GM03348 (cell line): ENCODE results near the gene PI4KA.
"Not testable (repeated sequence)": the region's sequence is repeated elsewhere in the genome, so short reads cannot be mapped to it uniquely, and the experiment has no call there.

Experiments used
- DNase-seq: peaks from one replicate; pipeline ENCODE4 v3.0.0; 2012; ENCODE audit warnings: low spot score

PI4KA gene

DNA sequence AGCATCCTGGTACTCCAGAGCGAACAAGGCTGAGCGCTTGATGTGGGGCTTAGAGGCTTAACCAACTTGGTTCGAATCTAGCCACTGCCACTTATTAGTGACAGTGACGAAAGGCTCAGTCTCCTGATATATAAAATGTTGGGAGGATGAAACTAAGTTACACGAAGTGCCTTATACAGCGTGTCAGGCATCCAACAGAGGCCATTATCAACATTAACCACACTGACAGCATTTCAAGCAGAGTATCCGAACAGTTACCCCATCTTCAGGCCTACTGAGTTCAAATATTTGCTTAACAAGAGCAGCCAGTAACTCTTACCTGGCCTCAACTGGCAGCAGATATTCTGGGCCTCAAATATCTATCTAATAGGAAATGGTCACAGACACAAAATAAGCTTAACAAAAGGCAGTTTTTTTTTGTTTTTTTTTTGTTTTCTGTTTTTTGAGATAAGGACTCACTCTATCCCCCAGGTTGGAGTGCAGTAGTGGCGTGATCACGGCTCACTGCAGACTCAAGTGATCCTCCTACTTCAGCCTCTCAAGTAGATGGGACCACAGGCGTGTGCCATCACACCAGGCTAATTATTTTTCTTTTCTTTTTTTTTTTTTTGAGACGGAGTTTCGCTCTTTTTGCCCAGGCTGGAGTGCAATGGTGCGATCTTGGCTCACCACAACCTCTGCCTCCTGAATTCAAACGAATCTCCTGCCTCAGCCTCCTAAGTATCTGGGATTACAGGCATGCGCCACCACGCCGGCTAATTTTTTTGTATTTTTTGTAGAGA is 81.8 kb downstream of the PI4KA start:
- DNase-seq, result no peak

DNA sequence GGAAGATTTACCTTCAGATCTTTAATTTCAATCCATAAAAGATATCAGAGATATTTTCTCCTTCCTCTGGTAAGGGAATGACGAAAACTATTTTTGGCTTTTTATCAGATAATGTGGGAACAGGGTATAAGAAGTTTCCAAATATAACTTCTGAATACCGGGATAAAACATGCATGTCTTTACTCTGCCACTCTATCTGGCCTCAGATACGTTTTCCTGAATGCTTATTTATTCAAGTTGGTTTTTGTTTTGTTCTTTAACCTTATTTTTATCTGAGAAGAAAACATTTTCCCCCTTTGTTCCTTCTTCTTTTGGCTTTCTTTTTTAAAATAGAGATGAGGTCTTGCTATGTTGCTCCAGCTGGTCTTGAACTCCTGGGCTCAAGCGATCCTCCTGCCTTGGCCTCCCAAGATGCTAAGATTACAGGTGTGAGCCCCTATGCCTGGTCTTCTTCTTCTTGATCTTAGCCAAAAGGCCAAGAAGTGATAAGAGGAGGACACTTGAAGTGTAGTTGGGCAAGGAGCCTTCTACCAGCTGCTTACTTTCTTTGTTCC is 83.2 kb downstream of the PI4KA start:
- no peak for DNase-seq

DNA sequence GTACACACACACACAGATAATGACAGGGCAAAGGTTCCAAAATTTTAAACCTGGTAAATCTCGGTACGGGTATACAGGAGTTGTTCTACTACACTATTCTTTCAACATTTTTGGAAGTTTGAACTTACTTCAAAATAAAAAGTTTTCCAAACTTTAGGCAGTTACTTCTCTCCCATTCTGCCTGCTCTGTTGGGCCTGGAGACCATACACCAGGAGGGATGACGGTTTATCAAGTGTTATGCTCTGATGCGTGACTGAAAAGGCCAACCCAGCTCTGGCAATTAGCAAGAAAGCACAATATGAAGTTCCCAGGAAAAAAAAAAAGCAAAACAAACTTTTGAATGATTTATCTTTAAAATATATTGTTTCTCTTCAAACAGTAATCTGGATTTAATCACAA is 83.7 kb downstream of the PI4KA start:
- DNase-seq, result no peak

DNA sequence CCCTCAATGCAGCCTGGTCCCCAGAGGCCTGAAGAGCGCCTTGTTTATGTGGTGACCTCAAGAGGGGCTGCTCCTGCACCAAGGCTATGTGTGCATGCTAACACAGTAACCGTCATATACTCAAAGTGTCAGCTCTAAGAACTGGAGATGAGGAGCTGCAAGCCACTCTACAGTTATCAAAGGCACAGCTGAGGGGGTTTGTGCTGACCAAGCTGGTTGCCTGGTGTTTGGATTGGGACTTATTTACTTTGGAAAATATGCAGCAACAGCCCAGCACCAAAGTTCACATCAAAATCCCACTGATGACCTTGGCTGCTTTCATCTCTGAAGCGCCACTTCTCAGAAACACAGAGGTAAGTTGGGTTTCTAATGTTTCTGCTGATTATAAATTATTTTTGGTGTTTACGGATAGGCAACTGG is 84.8 kb downstream of the PI4KA start, which contains the start of gene SERPIND1:
TSS of gene SERPIND1 (plus strand) at position 321 of the 420 bp plus-strand sequence. CDS start 5,200 bp downstream, outside the sequence.
- DNase-seq, result no peak

DNA sequence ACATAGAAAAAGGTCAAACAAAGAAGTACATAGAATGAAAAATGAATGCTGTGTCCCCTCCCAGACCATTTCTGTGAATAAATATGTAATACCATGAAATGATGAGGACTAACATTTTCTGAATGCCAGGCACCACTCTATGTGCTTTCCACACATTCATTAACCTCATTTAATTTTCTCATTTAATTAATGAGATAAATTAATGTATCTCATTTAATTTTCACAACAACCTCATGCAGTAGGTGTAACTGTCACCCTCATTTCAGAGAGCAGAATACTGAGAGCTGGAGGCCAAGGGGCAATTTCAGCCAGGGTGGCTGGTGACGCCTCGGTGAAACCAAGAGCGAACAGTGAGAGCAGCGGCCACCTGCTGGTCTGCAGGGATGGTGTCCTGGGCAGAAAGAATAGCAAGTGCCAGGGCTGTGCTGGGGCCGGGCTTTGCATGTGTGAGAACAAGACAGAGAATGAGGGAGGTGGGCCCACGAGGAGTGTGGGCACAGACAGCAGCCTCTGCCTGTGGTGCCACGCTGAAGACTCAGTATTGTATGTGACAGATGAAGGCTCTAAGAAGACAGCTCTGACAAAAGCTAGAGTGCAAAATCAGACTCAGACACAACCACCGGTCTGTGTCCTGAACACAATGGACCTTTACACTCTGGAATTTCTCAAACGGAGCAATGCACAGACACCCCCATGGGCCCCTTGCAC is 86.5 kb downstream of the PI4KA start:
- no peak for DNase-seq

DNA sequence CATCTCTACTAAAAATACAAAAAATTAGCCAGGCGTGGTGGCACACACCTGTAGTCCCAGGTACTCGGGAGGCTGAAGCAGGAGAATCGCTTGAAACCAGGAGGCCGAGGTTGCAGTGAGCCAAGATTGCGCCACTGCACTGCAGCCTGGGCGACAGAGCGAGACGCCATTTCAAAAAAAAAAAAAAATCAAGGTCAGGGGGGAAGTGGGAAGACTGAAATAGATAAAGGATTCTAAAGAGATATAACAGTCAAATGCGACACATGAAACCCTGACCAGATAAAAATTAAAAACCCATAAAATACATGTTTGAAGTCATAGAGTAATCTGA is 89.2 kb downstream of the PI4KA start:
- DNase-seq, result not testable (repeated sequence)

DNA sequence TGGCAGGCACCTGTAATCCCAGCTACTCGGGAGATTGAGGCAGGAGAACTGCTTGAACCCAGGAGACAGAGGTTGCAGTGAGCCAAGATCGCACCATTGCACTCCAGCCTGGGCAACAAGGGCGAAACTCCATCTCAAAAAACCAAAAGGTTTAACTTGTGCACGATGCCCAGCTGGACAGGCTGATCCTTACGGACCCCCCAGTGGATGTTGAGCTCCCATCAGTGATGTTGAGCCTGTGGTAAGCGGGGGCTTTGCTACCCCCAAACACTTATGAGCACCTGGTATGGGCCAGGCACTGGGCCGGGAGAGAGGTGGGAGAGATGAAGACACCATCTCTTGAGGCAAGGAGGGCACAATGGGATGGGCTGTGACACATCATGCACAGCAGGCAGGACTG is 92.1 kb downstream of the PI4KA start:
- DNase-seq, result no peak

DNA sequence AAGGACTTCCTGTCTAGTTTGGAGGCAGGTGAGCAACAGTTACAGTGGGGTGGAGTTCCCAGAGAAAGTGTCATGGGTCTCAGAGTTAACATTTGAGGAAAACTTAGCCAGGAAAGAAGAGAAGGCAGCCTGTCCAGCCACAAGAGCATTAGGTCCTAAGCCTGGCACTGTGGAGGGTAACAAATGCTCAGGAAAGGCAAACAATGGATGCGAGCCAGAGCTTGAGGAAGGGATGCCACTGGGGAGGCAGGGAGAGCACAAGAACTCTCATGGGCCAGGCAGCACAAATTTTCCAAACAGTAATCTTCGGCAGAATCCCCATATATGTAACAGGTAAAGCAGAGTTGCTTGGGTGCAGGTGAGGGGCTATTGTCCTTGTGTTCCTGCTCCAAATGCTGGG is 92.7 kb downstream of the PI4KA start:
- no peak for DNase-seq

DNA sequence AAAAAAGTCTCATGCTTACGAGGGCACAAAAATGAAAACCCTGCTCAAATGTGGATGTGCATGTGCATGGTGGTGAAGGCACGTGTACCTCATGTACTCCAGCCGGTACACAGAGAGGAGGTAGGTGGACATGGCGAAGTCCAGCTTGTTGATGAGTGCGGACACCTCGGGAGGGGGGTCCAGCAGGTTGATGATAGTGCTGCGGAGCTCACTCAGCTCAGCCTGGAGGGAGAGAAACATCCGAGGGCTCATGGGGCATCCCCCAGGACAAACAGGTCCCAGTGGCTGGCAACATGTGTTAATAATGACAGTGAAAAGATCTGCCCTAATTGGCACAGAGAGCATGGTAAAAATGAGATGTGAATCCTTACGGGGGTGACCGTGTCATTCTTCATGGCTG is 93.9 kb downstream of the PI4KA start:
- DNase-seq, result no peak

DNA sequence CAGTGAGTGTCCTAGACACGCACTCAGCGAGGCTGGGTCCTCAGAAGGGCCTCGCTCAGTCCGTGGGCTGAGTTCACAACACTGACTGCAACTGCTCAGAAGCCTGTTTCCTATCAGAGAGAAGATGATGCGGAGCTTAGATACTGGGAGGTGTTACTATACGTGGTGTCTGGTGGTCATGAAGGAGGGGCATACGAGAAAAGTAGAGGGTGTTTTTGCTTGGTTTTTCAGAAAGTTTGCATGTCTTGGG is 94.2 kb downstream of the PI4KA start:
- no peak for DNase-seq

DNA sequence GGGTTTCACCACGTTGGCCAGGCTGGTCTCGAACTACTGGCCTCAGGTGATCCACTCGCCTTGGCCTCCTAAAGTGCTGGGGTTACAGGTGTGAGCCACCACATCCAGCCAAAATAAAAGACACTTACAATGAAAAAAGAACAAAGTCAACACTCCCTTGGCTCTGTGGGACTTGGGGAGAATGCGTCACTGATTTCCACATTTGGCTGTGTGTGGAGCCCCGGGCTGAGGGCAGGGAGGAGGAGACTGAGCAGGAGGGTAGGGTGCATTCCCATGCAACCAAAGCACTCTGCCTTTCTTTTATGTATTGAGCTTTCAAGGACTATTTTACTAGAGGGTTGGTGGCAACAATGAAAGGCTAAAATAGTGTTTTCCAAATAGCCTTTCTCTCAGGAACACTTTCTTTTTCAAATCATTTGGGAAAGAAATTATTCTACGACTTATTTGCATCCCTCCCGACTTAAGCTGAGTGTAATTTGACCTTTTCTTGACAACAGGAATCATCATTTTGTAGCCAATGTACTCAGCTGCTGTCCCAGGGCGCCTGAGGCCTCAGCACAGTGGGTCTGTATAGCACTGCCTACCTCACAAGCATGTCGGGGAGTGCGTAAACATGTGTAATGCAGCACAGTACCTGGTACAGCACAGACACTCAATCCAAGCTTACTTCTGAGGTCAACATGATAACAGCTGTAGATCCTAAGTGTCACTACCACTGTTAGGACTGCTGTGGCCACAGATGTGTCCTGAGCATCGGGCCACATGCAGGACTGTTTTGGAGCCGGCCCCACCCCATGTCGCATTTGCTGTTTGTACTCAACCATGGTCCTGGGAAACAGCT is 94.8 kb downstream of the PI4KA start:
- DNase-seq, result no peak

DNA sequence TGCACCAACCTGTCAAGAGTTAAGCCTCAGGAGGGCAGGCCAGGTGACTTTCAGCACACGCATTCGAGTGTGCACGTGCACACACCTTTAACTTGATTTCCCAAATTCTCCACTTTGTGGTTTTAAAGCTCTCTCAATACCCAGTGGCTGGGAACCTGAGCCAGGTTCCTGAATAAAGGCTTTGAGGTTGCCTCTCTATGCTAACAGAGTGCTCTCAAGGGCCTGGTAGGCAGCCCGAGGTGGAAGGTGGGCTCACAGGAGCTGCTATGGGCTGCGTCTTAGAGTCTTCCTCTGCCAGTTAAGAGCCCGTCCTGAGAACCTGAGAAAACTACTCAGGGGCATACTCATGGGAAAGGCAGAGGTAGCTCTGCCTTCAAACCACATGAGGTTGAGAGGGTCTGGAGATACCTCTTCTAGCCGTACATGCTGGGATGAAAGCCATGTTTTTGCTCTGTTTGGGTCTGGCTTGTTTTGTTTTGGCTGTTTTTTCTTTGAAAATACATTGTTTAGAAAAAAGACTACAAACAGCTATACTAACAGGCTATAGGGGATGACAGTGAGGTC is 96.3 kb downstream of the PI4KA start:
- no peak for DNase-seq

DNA sequence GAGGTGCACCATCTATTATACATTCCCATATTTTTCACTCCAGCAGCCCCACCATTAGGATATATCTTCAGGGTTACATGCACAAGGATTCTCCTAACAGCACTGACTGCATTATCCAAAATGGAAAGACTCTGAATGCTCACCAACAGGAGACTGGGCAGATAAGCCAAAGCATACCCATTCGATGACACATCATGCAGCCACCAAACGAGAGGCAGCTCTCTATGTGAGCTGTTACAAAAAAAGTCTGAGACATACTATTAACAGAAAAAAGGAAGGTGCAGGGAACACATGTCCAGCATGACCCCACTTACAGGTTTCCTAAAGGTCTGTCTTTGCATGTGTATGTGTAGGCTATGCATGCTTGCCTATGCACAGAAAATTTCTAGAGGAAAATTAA is 97.1 kb downstream of the PI4KA start:
- DNase-seq, result peak; percentile 43

DNA sequence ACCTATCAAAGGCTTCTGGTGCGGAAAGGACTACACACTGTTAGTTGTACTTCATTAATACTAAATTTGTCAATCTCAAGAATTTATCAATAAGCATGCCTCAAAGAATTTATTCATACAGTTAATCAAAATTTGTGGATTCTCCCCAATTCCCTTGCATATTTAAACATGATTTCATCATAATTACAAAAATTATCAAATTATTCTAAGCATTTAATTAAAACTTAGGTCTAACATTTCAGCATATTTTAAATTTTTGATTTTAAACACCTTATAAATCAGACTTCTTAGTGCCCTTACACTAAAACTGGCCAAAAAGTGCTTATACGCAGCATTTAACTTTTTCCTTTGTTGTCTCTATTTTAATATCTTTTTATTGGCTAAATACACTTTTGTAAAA is 98.5 kb downstream of the PI4KA start:
- DNase-seq, result no peak

DNA sequence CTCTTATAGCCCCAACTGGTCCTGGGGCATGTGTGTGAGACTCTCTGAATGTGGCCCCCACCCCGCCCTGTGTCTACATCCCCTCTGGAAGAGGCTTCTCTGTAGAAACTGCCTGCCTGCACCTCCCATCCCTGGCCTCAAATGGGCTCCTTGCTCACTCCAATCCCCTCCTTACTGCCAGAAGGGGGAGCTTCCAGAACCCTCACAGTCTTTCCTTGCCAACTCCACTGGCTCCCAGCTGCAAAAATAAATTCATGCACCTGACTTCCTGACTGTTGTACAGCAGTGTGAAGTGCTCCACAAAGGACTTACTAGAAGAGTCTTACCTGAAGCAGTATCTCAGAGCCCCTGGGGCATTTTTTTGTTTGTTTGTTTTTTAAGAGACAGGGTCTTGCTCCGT is 99.9 kb downstream of the PI4KA start:
- DNase-seq, result no peak

DNA sequence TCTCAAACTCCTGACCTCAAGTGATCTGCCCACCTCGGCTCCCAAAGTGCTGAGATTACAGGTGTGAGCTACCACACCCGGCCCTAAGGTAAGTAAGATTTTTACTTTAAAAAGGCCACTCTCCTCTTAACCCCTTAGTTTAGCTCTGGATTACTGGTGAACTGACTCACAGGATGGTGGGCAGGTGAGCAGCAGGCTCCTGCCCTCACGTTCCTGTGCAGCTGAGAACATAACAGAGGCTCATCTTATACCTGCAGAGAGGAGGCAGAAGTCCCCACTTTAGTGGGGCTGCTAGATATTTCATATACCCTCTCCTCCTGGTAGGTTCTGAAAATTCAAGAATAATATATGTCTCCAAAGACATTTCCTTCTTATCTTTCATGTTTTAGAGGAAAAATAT is 101.8 kb downstream of the PI4KA start:
- DNase-seq, result no peak

DNA sequence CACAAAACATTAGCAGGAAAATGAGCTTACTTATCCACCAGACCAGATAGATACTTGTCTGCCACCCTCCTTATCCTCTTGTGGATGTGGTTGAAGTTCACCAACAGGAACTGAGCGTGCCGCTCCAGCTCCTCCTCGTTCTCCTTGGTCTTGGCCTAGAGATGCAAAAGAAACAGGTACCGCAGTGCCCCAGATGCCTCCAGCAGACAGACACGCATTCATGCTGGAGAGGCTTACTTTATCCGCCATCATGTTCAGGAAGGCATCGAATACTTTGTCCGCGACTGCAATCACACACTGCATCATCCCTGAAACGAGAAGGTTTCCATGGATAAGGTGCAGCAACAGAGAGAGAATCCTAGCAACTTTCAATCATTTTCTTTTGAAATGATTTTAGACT is 105.7 kb downstream of the PI4KA start:
- no peak for DNase-seq

DNA sequence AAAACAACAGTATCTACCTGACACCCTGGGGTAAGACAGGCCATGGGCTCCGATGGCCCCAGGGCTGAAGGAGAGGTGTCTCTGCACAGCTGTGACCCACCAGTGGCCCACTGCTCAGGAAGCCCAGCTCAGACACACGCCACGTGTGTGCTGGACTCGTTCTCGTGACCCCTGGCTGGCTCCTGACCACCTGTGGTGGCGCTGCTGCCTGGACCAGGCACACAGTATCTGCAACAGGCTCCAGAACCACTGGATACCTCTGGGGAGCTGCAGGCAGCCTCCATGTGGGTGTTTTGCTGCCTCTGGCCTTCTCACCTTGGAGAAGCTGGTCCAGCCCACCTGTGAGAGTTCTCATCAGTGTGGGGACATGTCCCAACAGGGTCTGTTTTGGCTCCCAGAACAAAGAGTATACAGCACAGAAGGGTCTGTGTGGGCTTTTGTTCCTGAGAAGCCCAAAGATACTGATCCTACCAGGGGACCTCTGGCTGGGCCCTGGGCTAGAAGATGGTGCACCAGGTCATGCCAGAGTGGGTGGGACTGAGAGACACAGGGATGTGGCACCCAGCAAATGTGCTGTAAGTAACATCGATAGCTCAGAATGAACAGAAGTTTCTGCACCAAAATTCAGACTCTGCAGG is 106.4 kb downstream of the PI4KA start:
- no peak for DNase-seq

DNA sequence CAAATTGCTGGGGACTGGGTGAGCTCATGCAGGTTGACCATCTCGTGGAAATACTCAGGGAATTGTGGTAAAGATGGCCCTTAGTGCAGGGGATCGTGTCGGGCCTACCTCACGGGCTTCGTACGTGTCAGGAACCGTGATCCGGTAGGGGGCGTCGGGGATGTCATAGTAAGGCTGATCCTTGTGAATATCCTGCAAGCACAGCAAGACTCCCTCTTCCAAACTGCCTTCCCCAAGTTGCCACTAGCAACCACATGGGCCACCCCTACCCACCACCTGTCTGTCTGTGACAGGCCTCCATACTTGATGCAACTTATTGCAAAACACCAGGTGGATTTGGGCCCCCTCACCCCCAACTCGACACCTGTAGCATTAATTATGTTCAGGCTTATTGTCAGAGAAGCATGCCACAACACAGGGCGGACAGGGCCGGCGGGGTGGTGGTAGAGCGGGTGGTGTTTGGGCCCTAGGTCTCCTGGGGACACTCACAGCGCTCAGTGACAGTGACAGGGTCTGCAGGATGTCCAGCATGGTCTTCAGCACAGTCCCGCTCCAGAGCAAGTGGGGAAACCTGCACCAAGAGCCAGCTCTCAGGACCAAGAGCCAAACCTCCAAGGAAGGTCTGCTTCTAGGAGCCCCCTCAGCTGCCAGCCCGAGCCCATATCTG is 107.3 kb downstream of the PI4KA start:
- DNase-seq, result no peak

DNA sequence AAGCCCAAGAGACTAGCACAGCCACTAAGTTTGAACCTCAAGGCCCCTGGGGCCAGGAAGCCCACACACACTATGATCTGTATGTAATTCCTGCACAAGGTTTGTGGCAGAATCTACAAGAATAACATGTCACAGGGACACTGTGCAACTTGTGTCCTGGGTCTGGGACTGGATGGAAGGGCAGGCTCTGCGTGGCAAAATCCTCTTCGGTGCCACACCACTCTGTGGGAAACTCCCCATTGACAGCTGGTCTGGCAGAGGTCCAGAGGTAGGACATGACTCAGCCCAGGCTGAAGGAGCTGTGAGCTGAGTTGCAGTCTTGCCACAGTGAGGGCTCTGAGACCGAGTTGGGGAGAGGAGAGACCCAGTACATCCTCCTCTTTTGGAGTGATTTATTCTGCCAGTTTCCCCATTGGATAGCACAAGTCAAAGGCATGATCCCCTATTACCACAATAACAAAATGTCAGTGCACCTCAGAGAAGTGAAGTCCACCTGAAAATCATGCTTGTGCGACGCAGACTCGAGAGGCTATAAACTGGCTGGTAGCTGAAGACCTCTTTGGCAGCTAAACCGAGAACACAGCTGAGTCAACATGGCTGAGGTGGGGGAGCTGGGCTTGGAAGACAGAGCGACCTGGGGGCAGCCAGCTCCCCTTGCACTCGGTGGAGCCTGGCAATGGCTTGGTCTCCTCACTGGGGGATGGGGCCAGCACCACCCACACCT is 108.0 kb downstream of the PI4KA start:
- DNase-seq, result peak; percentile 89

DNA sequence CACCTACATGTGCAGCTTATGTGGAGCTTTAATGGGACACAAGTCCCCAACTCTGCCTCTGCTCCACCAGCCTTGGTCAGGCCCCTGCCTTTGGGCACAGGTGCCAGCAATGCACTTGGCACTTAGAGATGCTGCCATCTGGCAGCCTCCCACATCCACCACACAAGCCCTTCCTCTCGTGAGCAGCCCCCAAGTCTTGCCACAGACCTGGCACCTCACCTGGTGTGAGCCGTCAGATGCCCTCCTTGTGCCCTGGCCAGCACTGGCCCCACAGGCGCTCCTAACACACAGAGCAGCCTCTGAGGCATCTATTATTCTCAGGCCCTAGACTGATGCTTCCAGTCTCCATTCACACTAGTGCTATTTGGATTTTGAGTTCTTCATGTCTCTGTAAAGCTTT is 109.2 kb downstream of the PI4KA start:
- DNase-seq, result no peak
